Naive thymus-derived CD8-positive, alpha-beta T cell (primary cell): ENCODE measurements around the gene TRIM10. TPM values are rescaled to one million over a fixed set of nuclear protein-coding genes. Genes with fewer than 3 reads are reported as not detected.
A peak's percentile ranks its signal among the peaks of the same experiment; 100 is the strongest.
"Not testable (repeated sequence)": the region's sequence is repeated elsewhere in the genome, so short reads cannot be mapped to it uniquely, and the experiment has no call there.

Experiments used
- ATAC-seq, 2 donors: fragments of 150-1000 bp; cut with Tn5 transposase in 1 of 2; sonication (Bioruptor Pico), chemical (Tn5 transposase) in 1 of 2; 1 replicate in 1 of 2; 2 replicates in 1 of 2; pipeline ENCODE4 v1.10.0; 2021; ENCODE audit warnings: mild to moderate bottlenecking in 2 of 2, moderate library complexity in 2 of 2
- POLR2A ChIA-PET: fragments of 350-600 bp; sonication (Branson Sonifier 250); formaldehyde crosslinking; loops from one replicate; lab custom pipeline; 2021; ENCODE audit warnings: antibody characterized with exemption; lab: Charles Lee
- DNase-seq, 10 donors: peaks; one replicate each; pipeline versions ENCODE4 v3.0.0 to v3.0.0-alpha.2; 2020 to 2022
- H3K27ac Mint-ChIP-seq, 10 donors: one replicate each; pipeline ENCODE4 v1.8.0; 2020 to 2022; ENCODE audit warnings: mild to moderate bottlenecking in 10 of 10, mixed read lengths in 10 of 10, moderate library complexity in 4 of 10, inconsistent platforms in 1 of 10
- H3K27me3 Mint-ChIP-seq, 5 donors: one replicate each; pipeline ENCODE4 v1.8.0; 2021 to 2022; ENCODE audit warnings: mixed read lengths in 5 of 5
- H3K36me3 Mint-ChIP-seq, 3 donors: one replicate each; pipeline ENCODE4 v1.8.0; 2020 to 2022; ENCODE audit warnings: mixed read lengths in 3 of 3, mild to moderate bottlenecking in 2 of 3, inconsistent platforms in 1 of 3
- H3K4me1 Mint-ChIP-seq, 4 donors: one replicate each; pipeline ENCODE4 v1.8.0; 2021 to 2022; ENCODE audit warnings: mixed read lengths in 4 of 4
- H3K4me3 Mint-ChIP-seq, 10 donors: one replicate each; pipeline ENCODE4 v1.8.0; 2020 to 2022; ENCODE audit warnings: mild to moderate bottlenecking in 10 of 10, mixed read lengths in 10 of 10, moderate library complexity in 6 of 10, inconsistent platforms in 1 of 10
- H3K9me3 Mint-ChIP-seq, 9 donors: one replicate each; pipeline ENCODE4 v1.8.0; 2020 to 2022; ENCODE audit warnings: mixed read lengths in 9 of 9, mild to moderate bottlenecking in 3 of 9, inconsistent platforms in 1 of 9, moderate library complexity in 1 of 9
- polyA plus RNA-seq, 3 donors: library from polyadenylated mRNA; unstranded; fragments of 300-500 nt; fragmentation: Illumina TruSeq; gene quantifications; one replicate each; pipeline ENCODE4 v1.2.3, GENCODE V29; 2021
- total RNA-seq, 8 experiments: library from RNA in 2 of 8; stranded (reverse) in 2 of 8; gene quantifications; one replicate each; pipeline ENCODE4 v1.2.3 and lab custom pipeline; 2021 to 2026

TRIM10 gene
- total and polyA plus RNA-seq, 5 experiments from 2014 or later: not detected

GRCh38 chr6:30130887-30131862 is 29.8 kb downstream of the TRIM10 start:
- no peak overlapping the region for H3K27ac Mint-ChIP-seq
- peaks cover 25 to 73% (median 68%) of the 10 kb centered on the region in 5 donors for H3K27me3 Mint-ChIP-seq
- POLR2A ChIA-PET: interaction anchor here (2.8 kb wide), 1 partner anchor 29 kb away, joined by 18 read pairs; no protein-coding TSS in a partner anchor
- ATAC-seq: peak; percentile 95 to 98
- no peaks in the 10 kb centered on the region for H3K9me3 Mint-ChIP-seq
- peaks cover 6 to 14% (median 8%) of the 10 kb centered on the region in 4 donors for H3K4me1 Mint-ChIP-seq
- peaks cover 0 to 1% (median 0%) of the 10 kb centered on the region in 3 donors for H3K36me3 Mint-ChIP-seq
- H3K4me3 Mint-ChIP-seq: peak overlapping the region in 5 of 10 donors; percentile 7 to 40 (median 20)
- DNase-seq: peak in 9 of 10 donors; percentile 56 to 86 (median 71)

GRCh38 chr6:30130179-30130679 is 30.8 kb downstream of the TRIM10 start:
- Mint-ChIP-seq H3K27ac (no peak overlapping the region), H3K36me3 (peaks cover 0 to 1% (median 0%) of the 10 kb centered on the region in 3 donors), H3K9me3 (no peaks in the 10 kb centered on the region), H3K4me1 (peaks cover 6 to 14% (median 8%) of the 10 kb centered on the region in 4 donors), H3K4me3 (no peak overlapping the region), H3K27me3 (peaks cover 28 to 78% (median 68%) of the 10 kb centered on the region in 5 donors)
- POLR2A ChIA-PET: interaction anchor here (2.8 kb wide), 1 partner anchor 28 kb away, joined by 18 read pairs; no protein-coding TSS in a partner anchor
- no peak for ATAC-seq
- no peak for DNase-seq

GRCh38 chr6:30129265-30130178 is 31.5 kb downstream of the TRIM10 start:
- H3K4me3 Mint-ChIP-seq: no peak overlapping the region
- POLR2A ChIA-PET: interaction anchor here (2.8 kb wide), 1 partner anchor 27 kb away, joined by 18 read pairs; no protein-coding TSS in a partner anchor
- peaks cover 31 to 81% (median 66%) of the 10 kb centered on the region in 5 donors for H3K27me3 Mint-ChIP-seq
- no peak for ATAC-seq
- no peak for DNase-seq
- H3K36me3 Mint-ChIP-seq: peaks cover 0 to 1% (median 0%) of the 10 kb centered on the region in 3 donors
- no peaks in the 10 kb centered on the region for H3K9me3 Mint-ChIP-seq
- H3K27ac Mint-ChIP-seq: no peak overlapping the region
- H3K4me1 Mint-ChIP-seq: peaks cover 6 to 14% (median 8%) of the 10 kb centered on the region in 4 donors

- ATAC-seq (no peak), DNase-seq (no peak)
- Mint-ChIP-seq H3K4me3 (peak overlapping the region in 3 of 10 donors; percentile 5 to 12 (median 7)), H3K36me3 (no peaks in the 10 kb centered on the region), H3K9me3 (no peaks in the 10 kb centered on the region), H3K4me1 (peaks cover 6 to 14% (median 8%) of the 10 kb centered on the region in 4 donors), H3K27me3 (peaks cover 26 to 88% (median 57%) of the 10 kb centered on the region in 5 donors), H3K27ac (no peak overlapping the region)
- POLR2A ChIA-PET: interaction anchor here (0.6 kb wide), 1 partner anchor 706 kb away, joined by 3 read pairs; no protein-coding TSS in a partner anchor
Observed at GRCh38 chr6:30127238-30128093, 33.5 kb downstream of the TRIM10 start.

- Mint-ChIP-seq H3K36me3 (no peaks in the 10 kb centered on the region), H3K27ac (no peak overlapping the region), H3K27me3 (peaks cover 11 to 76% (median 32%) of the 10 kb centered on the region in 5 donors), H3K4me1 (peaks cover 0 to 4% (median 1%) of the 10 kb centered on the region in 4 donors), H3K9me3 (no peaks in the 10 kb centered on the region), H3K4me3 (no peak overlapping the region)
- DNase-seq: no peak
- ATAC-seq: no peak
- POLR2A ChIA-PET: no interaction called here
Observed at GRCh38 chr6:30122515-30122914, 38.5 kb downstream of the TRIM10 start.

GRCh38 chr6:30121446-30122366 is 39.3 kb downstream of the TRIM10 start:
- ATAC-seq (no peak), DNase-seq (no peak)
- Mint-ChIP-seq H3K4me1 (no peaks in the 10 kb centered on the region), H3K27me3 (peaks cover 12 to 74% (median 25%) of the 10 kb centered on the region in 5 donors), H3K9me3 (no peaks in the 10 kb centered on the region), H3K27ac (no peak overlapping the region), H3K4me3 (no peak overlapping the region), H3K36me3 (no peaks in the 10 kb centered on the region)
- POLR2A ChIA-PET: no interaction called here

- H3K4me1 Mint-ChIP-seq, H3K4me3 Mint-ChIP-seq, H3K9me3 Mint-ChIP-seq, H3K27ac Mint-ChIP-seq, DNase-seq, ATAC-seq, H3K36me3 Mint-ChIP-seq, POLR2A ChIA-PET: not testable (repeated sequence)
- H3K27me3 Mint-ChIP-seq: peaks cover 9 to 66% (median 27%) of the 10 kb centered on the region in 5 donors
Observed at GRCh38 chr6:30118691-30119090, 42.3 kb downstream of the TRIM10 start.

GRCh38 chr6:30116724-30117123 is 44.3 kb downstream of the TRIM10 start:
- Mint-ChIP-seq H3K27ac (no peak overlapping the region), H3K4me1 (peaks cover 0 to 2% (median 0%) of the 10 kb centered on the region in 4 donors), H3K36me3 (no peaks in the 10 kb centered on the region), H3K4me3 (no peak overlapping the region), H3K9me3 (no peaks in the 10 kb centered on the region), H3K27me3 (peaks cover 19 to 72% (median 31%) of the 10 kb centered on the region in 5 donors)
- DNase-seq: no peak
- no peak for ATAC-seq
- POLR2A ChIA-PET: interaction anchor here (0.6 kb wide), 1 partner anchor 82 kb away, joined by 3 read pairs; no protein-coding TSS in a partner anchor

- Mint-ChIP-seq H3K27ac (no peak overlapping the region), H3K4me1 (peaks cover 0 to 2% (median 0%) of the 10 kb centered on the region in 4 donors), H3K27me3 (peaks cover 22 to 70% (median 43%) of the 10 kb centered on the region in 5 donors), H3K36me3 (no peaks in the 10 kb centered on the region), H3K4me3 (no peak overlapping the region), H3K9me3 (no peaks in the 10 kb centered on the region)
- no peak for ATAC-seq
- no peak for DNase-seq
- POLR2A ChIA-PET: no interaction called here
Observed at GRCh38 chr6:30113841-30114240, 47.2 kb downstream of the TRIM10 start.

GRCh38 chr6:30113003-30113759 is 47.8 kb downstream of the TRIM10 start, which contains the start of gene TRIM31:
TSS of gene TRIM31 (minus strand) at chr6:30113090. CDS start at chr6:30112805, 285 bp downstream.
- Mint-ChIP-seq H3K36me3 (no peaks in the 10 kb centered on the region), H3K9me3 (no peaks in the 10 kb centered on the region), H3K4me3 (no peak within 1 kb of the TSS), H3K27me3 (peaks cover 27 to 75% (median 49%) of the 10 kb centered on the region in 5 donors), H3K27ac (peak within 1 kb of the TSS in 1 of 10 donors; percentile 57), H3K4me1 (peaks cover 0 to 2% (median 0%) of the 10 kb centered on the region in 4 donors)
- POLR2A ChIA-PET: no interaction called here
- ATAC-seq (no peak), DNase-seq (no peak)
